Right cardiac atrium (tissue), 5 donors: ENCODE results near the gene PACS2. TPM values are rescaled to one million over a fixed set of nuclear protein-coding genes. Genes with fewer than 3 reads are reported as not detected.
A peak's percentile ranks its signal among the peaks of the same experiment; 100 is the strongest.

Experiments used
- ATAC-seq, 2 donors: fragments of 200-7000 bp; cut with Tn5 transposase; one replicate each; pipeline versions ENCODE4 v1.8.0 to v1.9.1; 2020; ENCODE audit warnings: moderate library complexity in 2 of 2, mild to moderate bottlenecking in 1 of 2
- DNase-seq, 3 donors: peaks; one replicate each; pipeline ENCODE4 v3.0.0-alpha.2; 2020
- H3K27ac ChIP-seq: one replicate; pipeline ENCODE4 v1.5.1; 2013; ENCODE audit warnings: mild to moderate bottlenecking, low read length, control low read depth, moderate library complexity
- H3K27me3 ChIP-seq: one replicate; pipeline ENCODE4 v1.6.1; 2013; ENCODE audit not compliant: control insufficient read depth, insufficient read depth
- H3K4me1 ChIP-seq: one replicate; pipeline ENCODE4 v1.6.1; 2013; ENCODE audit warnings: low read length; ENCODE audit not compliant: control insufficient read depth, insufficient read depth
- H3K4me3 ChIP-seq: one replicate; pipeline ENCODE4 v1.5.1; 2013; ENCODE audit warnings: low read length, control low read depth
- H3K9me3 ChIP-seq: one replicate; pipeline ENCODE4 v1.6.1; 2013; ENCODE audit warnings: low read length; ENCODE audit not compliant: control insufficient read depth
- WGBS: extraction: QIAGEN DNeasy Blood & Tissue Kit; methylation state at CpG from one replicate; pipeline ENCODE4 v1.1.7; 2013; 5-methylcytosine and 5-hydroxymethylcytosine counted together
- intact Hi-C, 4 donors: fragments of 100-400 bp; cut with DNase I; formaldehyde crosslinking; loops; one replicate each; pipeline versions ENCODE4 v1.11.0 to v1.14.0; 2022 to 2023
- polyA plus RNA-seq: library from polyadenylated mRNA; stranded (reverse); fragments of 200-250 nt; gene quantifications from one replicate; pipeline ENCODE4 v1.2.3, GENCODE V29; 2013
- total RNA-seq, 4 donors: library from RNA; stranded (reverse); fragmentation: NEBNext Ultra II Directional; extraction: Animal tissue kit (Norgen Biotek cat#: 25700); gene quantifications; one replicate each; pipeline ENCODE4 v1.2.1, GENCODE V29; 2021
- donor health status: healthy with polysubstance abuse.
- donor health status: DM: no; HTN: yes; CAD: no.
- donor health status: DM: no; HTN: no; CAD: no.
- donor health status: DM: no; HTN: yes; CAD: no; lungs with severe emphysema.
- donor health status: DM: yes; HTN: yes; CAD: no.

Gene PACS2
- total and polyA plus RNA-seq, 5 donors: 50.6 to 67.0 (median 63.0) TPM

GRCh38 chr14:105303949-105304348 is 10.6 kb upstream of the PACS2 start:
- WGBS: 73% methylated on average over 6 of the region's 6 CpGs
- peak in 2 of 3 donors; percentile 30 to 35 for DNase-seq
- Histone ChIP-seq H3K4me3 (no peak overlapping the region), H3K9me3 (no peaks in the 10 kb centered on the region), H3K27ac (no peak overlapping the region), H3K27me3 (no peaks in the 10 kb centered on the region), H3K4me1 (peaks cover 6% of the 10 kb centered on the region)
- no peak for ATAC-seq
- intact Hi-C loops: no loop called here

GRCh38 chr14:105304565-105304964 is 10.0 kb upstream of the PACS2 start:
- no peak for DNase-seq
- Histone ChIP-seq H3K4me3 (no peak overlapping the region), H3K9me3 (no peaks in the 10 kb centered on the region), H3K27me3 (no peaks in the 10 kb centered on the region), H3K4me1 (peaks cover 2% of the 10 kb centered on the region), H3K27ac (no peak overlapping the region)
- ATAC-seq: no peak
- intact Hi-C loops: no loop called here
- WGBS: 77% methylated on average over 9 of the region's 9 CpGs

- intact Hi-C loops: no loop called here
Measured at GRCh38 chr14:105305345-105305744, 9.2 kb upstream of the PACS2 start.

GRCh38 chr14:105305791-105306190 is 8.8 kb upstream of the PACS2 start:
- intact Hi-C loops: no loop called here
- DNase-seq (peak in 2 of 3 donors; percentile 30 to 37), ATAC-seq (no peak)
- Histone ChIP-seq H3K4me1 (no peaks in the 10 kb centered on the region), H3K9me3 (no peaks in the 10 kb centered on the region), H3K27ac (no peak overlapping the region), H3K27me3 (no peaks in the 10 kb centered on the region), H3K4me3 (no peak overlapping the region)
- WGBS: 83% methylated on average over 9 of the region's 9 CpGs

More at GRCh38 chr14:105305345-105305744, 9.2 kb upstream of the PACS2 start:
- ATAC-seq (no peak), DNase-seq (peak in 1 of 3 donors; percentile 25)
- no peaks in the 10 kb centered on the region for H3K9me3 ChIP-seq
- H3K27me3 ChIP-seq: no peaks in the 10 kb centered on the region
- no peak overlapping the region for H3K4me3 ChIP-seq
- no peak overlapping the region for H3K27ac ChIP-seq
- 80% methylated on average over 9 of the region's 9 CpGs for WGBS
- H3K4me1 ChIP-seq: no peaks in the 10 kb centered on the region

GRCh38 chr14:105307052-105307727 is 7.4 kb upstream of the PACS2 start:
- intact Hi-C loops: no loop called here
- Histone ChIP-seq H3K27ac (no peak overlapping the region), H3K4me3 (no peak overlapping the region), H3K9me3 (no peaks in the 10 kb centered on the region), H3K27me3 (no peaks in the 10 kb centered on the region), H3K4me1 (no peaks in the 10 kb centered on the region)
- 83% methylated on average over 4 of the region's 4 CpGs for WGBS
- peak in 1 of 3 donors; percentile 3 for DNase-seq
- ATAC-seq: no peak

GRCh38 chr14:105309371-105309770 is 5.2 kb upstream of the PACS2 start:
- intact Hi-C loops: no loop called here
- WGBS: 93% methylated on average over 8 of the region's 8 CpGs
- H3K4me1 ChIP-seq: no peaks in the 10 kb centered on the region
- H3K27ac ChIP-seq: no peak overlapping the region
- no peak overlapping the region for H3K4me3 ChIP-seq
- H3K9me3 ChIP-seq: no peaks in the 10 kb centered on the region
- ATAC-seq (no peak), DNase-seq (peak in 1 of 3 donors; percentile 36)
- H3K27me3 ChIP-seq: no peaks in the 10 kb centered on the region

GRCh38 chr14:105311838-105312237 is 2.7 kb upstream of the PACS2 start:
- Histone ChIP-seq H3K4me1 (peaks cover 2% of the 10 kb centered on the region), H3K27me3 (no peaks in the 10 kb centered on the region), H3K27ac (no peak overlapping the region), H3K4me3 (no peak overlapping the region), H3K9me3 (no peaks in the 10 kb centered on the region)
- DNase-seq (peak in 2 of 3 donors; percentile 46 to 63), ATAC-seq (no peak)
- 82% methylated on average over 12 of the region's 12 CpGs for WGBS
- intact Hi-C loops: no loop called here

GRCh38 chr14:105312973-105313372 is 1.6 kb upstream of the PACS2 start:
- H3K9me3 ChIP-seq: no peaks in the 10 kb centered on the region
- H3K27ac ChIP-seq: no peak overlapping the region
- ATAC-seq (no peak), DNase-seq (peak in 2 of 3 donors; percentile 59)
- peaks cover 7% of the 10 kb centered on the region for H3K4me1 ChIP-seq
- no peak overlapping the region for H3K4me3 ChIP-seq
- intact Hi-C loops: no loop called here
- 90% methylated on average over 13 of the region's 13 CpGs for WGBS
- no peaks in the 10 kb centered on the region for H3K27me3 ChIP-seq

- DNase-seq: peak; percentile 57 to 85 (median 80)
- Histone ChIP-seq H3K9me3 (no peaks in the 10 kb centered on the region), H3K4me3 (peak overlapping the region; percentile 89), H3K4me1 (peaks cover 7% of the 10 kb centered on the region), H3K27ac (peak overlapping the region; percentile 73), H3K27me3 (no peaks in the 10 kb centered on the region)
- 15% methylated on average over 48 of the region's 48 CpGs for WGBS
- intact Hi-C loops: no loop called here
- peak; percentile 26 to 43 for ATAC-seq
Measured at GRCh38 chr14:105313381-105314286, 914 bp upstream of the PACS2 start.

GRCh38 chr14:105315211-105315721 is 718 bp downstream of the PACS2 start:
- WGBS: under 1% methylated on average over 54 of the region's 54 CpGs
- Histone ChIP-seq H3K27me3 (no peaks in the 10 kb centered on the region), H3K4me3 (peak overlapping the region; percentile 95), H3K4me1 (peaks cover 7% of the 10 kb centered on the region), H3K27ac (no peak overlapping the region), H3K9me3 (no peaks in the 10 kb centered on the region)
- DNase-seq: peak in 2 of 3 donors; percentile 73 to 74
- ATAC-seq: peak; percentile 9 to 14
- intact Hi-C loops: no loop called here
